GM20000 (cell line): ENCODE measurements around the gene P2RX1.

Experiments
- DNase-seq: peaks from one replicate; pipeline ENCODE4 v3.0.0; 2012; ENCODE audit warnings: low spot score
- CTCF ChIP-seq: IDR thresholded peaks from 2 replicates; pipeline ENCODE4 v1.5.1; 2012; ENCODE audit warnings: mild to moderate bottlenecking, control low read depth; ENCODE audit errors: extremely low read depth, missing control alignments

P2RX1 gene

GRCh38 chr17:3884188-3884587 is 32.1 kb downstream of the P2RX1 start:
- no peak for DNase-seq
- no peak for TF ChIP-seq CTCF

- no peak for TF ChIP-seq CTCF
Observed at GRCh38 chr17:3882276-3882675, 34.0 kb downstream of the P2RX1 start.

GRCh38 chr17:3880983-3881382 is 35.3 kb downstream of the P2RX1 start:
- TF ChIP-seq CTCF: no peak
- DNase-seq: no peak

More at GRCh38 chr17:3882276-3882675, 34.0 kb downstream of the P2RX1 start:
- DNase-seq: no peak

GRCh38 chr17:3879591-3880417 is 36.5 kb downstream of the P2RX1 start:
- TF ChIP-seq CTCF: no peak
- DNase-seq: no peak

GRCh38 chr17:3879186-3879585 is 37.1 kb downstream of the P2RX1 start:
- no peak for TF ChIP-seq CTCF
- DNase-seq: no peak

- TF ChIP-seq CTCF: no peak
Observed at GRCh38 chr17:3877220-3877619, 39.0 kb downstream of the P2RX1 start.

GRCh38 chr17:3875317-3875716 is 40.9 kb downstream of the P2RX1 start:
- TF ChIP-seq CTCF: no peak
- no peak for DNase-seq

More at GRCh38 chr17:3877220-3877619, 39.0 kb downstream of the P2RX1 start:
- no peak for DNase-seq
